Measurements from ENCODE around the gene PAQR8. TPM values are rescaled to one million over a fixed set of nuclear protein-coding genes. Genes with fewer than 3 reads are reported as not detected.

PAQR8 gene
- total and polyA plus RNA-seq, 2 of the 13 experiments (the other 11 are each of a cell fraction or from before 2014, with no cell fraction given), result 37.7 to 50.7 TPM

DNA sequence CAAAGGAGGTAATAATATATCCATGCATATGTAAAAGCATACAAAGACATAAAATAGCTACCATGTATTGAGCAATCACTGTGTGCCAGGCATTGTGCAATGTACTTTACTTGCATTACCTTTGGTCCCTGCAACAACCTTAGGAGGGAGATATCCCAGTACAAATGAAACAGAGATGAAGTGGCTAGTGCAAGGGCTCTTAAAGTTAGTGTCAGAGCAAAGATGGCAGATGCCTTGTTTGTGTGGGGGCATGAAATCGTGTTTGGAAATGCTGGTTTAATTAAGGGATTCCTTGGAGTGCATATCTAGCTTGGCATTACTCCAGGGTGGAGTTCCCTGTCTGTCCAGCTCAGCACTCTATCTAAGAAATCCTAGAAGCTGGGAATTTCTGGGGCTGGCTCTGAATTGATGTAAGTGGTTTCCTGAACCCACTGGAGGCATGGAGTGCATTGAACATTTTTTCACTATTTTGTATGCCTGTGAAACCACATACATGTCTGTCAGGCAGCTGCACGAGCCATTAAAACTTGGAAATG, 9.8 kb downstream of the PAQR8 start (continued):
- TF ChIP-seq, protein P1, sequence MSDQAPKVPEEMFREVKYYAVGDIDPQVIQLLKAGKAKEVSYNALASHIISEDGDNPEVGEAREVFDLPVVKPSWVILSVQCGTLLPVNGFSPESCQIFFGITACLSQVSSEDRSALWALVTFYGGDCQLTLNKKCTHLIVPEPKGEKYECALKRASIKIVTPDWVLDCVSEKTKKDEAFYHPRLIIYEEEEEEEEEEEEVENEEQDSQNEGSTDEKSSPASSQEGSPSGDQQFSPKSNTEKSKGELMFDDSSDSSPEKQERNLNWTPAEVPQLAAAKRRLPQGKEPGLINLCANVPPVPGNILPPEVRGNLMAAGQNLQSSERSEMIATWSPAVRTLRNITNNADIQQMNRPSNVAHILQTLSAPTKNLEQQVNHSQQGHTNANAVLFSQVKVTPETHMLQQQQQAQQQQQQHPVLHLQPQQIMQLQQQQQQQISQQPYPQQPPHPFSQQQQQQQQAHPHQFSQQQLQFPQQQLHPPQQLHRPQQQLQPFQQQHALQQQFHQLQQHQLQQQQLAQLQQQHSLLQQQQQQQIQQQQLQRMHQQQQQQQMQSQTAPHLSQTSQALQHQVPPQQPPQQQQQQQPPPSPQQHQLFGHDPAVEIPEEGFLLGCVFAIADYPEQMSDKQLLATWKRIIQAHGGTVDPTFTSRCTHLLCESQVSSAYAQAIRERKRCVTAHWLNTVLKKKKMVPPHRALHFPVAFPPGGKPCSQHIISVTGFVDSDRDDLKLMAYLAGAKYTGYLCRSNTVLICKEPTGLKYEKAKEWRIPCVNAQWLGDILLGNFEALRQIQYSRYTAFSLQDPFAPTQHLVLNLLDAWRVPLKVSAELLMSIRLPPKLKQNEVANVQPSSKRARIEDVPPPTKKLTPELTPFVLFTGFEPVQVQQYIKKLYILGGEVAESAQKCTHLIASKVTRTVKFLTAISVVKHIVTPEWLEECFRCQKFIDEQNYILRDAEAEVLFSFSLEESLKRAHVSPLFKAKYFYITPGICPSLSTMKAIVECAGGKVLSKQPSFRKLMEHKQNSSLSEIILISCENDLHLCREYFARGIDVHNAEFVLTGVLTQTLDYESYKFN (CRISPR knock-in tag; conservative IDR thresholded peaks at IDR 0.05), result peak; percentile 80
- TF ChIP-seq SP1 (IDR thresholded peaks at IDR 0.05) (no peak), SP1 (CRISPR knock-in tag; IDR thresholded peaks at IDR 0.05) (no peak), POLR2G (IDR thresholded peaks at IDR 0.05; ENCODE audit: low read depth, low read length) (peak; percentile 38; the same call in 1 of the 2 replicates), TBL1XR1 (IDR thresholded peaks at IDR 0.05; ENCODE audit: borderline replicate concordance, low read length, partially characterized antibody) (peak; percentile 49), ISL2 (CRISPR knock-in tag; IDR thresholded peaks at IDR 0.05) (peak; percentile 91), KAT7 (CRISPR knock-in tag; IDR thresholded peaks at IDR 0.05; ENCODE audit: borderline replicate concordance) (no peak; the same call in 1 of the 2 replicates), ZNF841 (CRISPR knock-in tag; IDR thresholded peaks at IDR 0.05; ENCODE audit: borderline replicate concordance) (no peak), ZNF850 (CRISPR knock-in tag; conservative IDR thresholded peaks at IDR 0.05) (no peak), ZNF263 (CRISPR knock-in tag; IDR thresholded peaks at IDR 0.05) (no peak), TAF1 (CRISPR knock-in tag; IDR thresholded peaks at IDR 0.05) (no peak), ZNF207 (IDR thresholded peaks at IDR 0.05; ENCODE audit: borderline replicate concordance) (no peak), ZFP82 (CRISPR knock-in tag; IDR thresholded peaks at IDR 0.05; ENCODE audit: borderline replicate concordance) (no peak), EED (CRISPR knock-in tag; IDR thresholded peaks at IDR 0.05) (no peak), SUZ12 (IDR thresholded peaks at IDR 0.05; ENCODE audit: low read depth, low read length) (no peak), ZBTB8A (CRISPR knock-in tag; IDR thresholded peaks at IDR 0.05; ENCODE audit: borderline replicate concordance, low read depth) (no peak), MTF1 (CRISPR knock-in tag; IDR thresholded peaks at IDR 0.05) (no peak), FLYWCH1 (CRISPR knock-in tag; IDR thresholded peaks at IDR 0.05) (no peak), MAF1 (CRISPR knock-in tag; IDR thresholded peaks at IDR 0.05; ENCODE audit: borderline replicate concordance) (no peak), RARG (CRISPR knock-in tag; IDR thresholded peaks at IDR 0.05; ENCODE audit: low read depth) (no peak)
- TF ChIP-seq, protein P2, sequence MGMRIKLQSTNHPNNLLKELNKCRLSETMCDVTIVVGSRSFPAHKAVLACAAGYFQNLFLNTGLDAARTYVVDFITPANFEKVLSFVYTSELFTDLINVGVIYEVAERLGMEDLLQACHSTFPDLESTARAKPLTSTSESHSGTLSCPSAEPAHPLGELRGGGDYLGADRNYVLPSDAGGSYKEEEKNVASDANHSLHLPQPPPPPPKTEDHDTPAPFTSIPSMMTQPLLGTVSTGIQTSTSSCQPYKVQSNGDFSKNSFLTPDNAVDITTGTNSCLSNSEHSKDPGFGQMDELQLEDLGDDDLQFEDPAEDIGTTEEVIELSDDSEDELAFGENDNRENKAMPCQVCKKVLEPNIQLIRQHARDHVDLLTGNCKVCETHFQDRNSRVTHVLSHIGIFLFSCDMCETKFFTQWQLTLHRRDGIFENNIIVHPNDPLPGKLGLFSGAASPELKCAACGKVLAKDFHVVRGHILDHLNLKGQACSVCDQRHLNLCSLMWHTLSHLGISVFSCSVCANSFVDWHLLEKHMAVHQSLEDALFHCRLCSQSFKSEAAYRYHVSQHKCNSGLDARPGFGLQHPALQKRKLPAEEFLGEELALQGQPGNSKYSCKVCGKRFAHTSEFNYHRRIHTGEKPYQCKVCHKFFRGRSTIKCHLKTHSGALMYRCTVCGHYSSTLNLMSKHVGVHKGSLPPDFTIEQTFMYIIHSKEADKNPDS (CRISPR knock-in tag; IDR thresholded peaks at IDR 0.05), result no peak; the same call in 1 of the 2 replicates
- TF ChIP-seq, protein P3, sequence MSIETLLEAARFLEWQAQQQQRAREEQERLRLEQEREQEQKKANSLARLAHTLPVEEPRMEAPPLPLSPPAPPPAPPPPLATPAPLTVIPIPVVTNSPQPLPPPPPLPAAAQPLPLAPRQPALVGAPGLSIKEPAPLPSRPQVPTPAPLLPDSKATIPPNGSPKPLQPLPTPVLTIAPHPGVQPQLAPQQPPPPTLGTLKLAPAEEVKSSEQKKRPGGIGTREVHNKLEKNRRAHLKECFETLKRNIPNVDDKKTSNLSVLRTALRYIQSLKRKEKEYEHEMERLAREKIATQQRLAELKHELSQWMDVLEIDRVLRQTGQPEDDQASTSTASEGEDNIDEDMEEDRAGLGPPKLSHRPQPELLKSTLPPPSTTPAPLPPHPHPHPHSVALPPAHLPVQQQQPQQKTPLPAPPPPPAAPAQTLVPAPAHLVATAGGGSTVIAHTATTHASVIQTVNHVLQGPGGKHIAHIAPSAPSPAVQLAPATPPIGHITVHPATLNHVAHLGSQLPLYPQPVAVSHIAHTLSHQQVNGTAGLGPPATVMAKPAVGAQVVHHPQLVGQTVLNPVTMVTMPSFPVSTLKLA (IDR thresholded peaks at IDR 0.05), result no peak
- TF ChIP-seq, protein P4, sequence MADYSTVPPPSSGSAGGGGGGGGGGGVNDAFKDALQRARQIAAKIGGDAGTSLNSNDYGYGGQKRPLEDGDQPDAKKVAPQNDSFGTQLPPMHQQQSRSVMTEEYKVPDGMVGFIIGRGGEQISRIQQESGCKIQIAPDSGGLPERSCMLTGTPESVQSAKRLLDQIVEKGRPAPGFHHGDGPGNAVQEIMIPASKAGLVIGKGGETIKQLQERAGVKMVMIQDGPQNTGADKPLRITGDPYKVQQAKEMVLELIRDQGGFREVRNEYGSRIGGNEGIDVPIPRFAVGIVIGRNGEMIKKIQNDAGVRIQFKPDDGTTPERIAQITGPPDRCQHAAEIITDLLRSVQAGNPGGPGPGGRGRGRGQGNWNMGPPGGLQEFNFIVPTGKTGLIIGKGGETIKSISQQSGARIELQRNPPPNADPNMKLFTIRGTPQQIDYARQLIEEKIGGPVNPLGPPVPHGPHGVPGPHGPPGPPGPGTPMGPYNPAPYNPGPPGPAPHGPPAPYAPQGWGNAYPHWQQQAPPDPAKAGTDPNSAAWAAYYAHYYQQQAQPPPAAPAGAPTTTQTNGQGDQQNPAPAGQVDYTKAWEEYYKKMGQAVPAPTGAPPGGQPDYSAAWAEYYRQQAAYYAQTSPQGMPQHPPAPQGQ (CRISPR knock-in tag; IDR thresholded peaks at IDR 0.05; ENCODE audit: borderline replicate concordance), result peak; percentile 34; the same call in 1 of the 2 replicates
